Neuronal stem cell (in vitro differentiated cells): Measurements from ENCODE around the gene MECP2.

Experiments
- DNase-seq: peaks from one replicate; pipeline ENCODE4 v3.0.0-alpha.2; 2013; ENCODE audit warnings: low spot score
- H2AFZ ChIP-seq: one replicate; pipeline ENCODE4 v1.6.1; 2013; ENCODE audit warnings: mild to moderate bottlenecking, low read length, inconsistent platforms
- H2AK5ac ChIP-seq: 2 replicates; pipeline ENCODE4 v1.6.1; 2013; ENCODE audit warnings: low read depth, mild to moderate bottlenecking, inconsistent platforms, low read length, moderate library complexity, mixed read lengths
- H2BK120ac ChIP-seq: 2 replicates; pipeline ENCODE4 v1.6.1; 2013; ENCODE audit warnings: low read depth, mild to moderate bottlenecking, inconsistent platforms, low read length, moderate library complexity, mixed read lengths
- H2BK12ac ChIP-seq: one replicate; pipeline ENCODE4 v1.6.1; 2013; ENCODE audit warnings: low read length, inconsistent platforms
- H2BK15ac ChIP-seq: 2 replicates; pipeline ENCODE4 v1.6.1; 2013; ENCODE audit warnings: mild to moderate bottlenecking, low read length, inconsistent platforms, mixed read lengths
- H2BK5ac ChIP-seq: one replicate; pipeline ENCODE4 v1.6.1; 2013; ENCODE audit warnings: inconsistent platforms, mild to moderate bottlenecking, low read length, moderate library complexity
- H3K14ac ChIP-seq: one replicate; pipeline ENCODE4 v1.6.1; 2013; ENCODE audit warnings: low read length, inconsistent platforms
- H3K18ac ChIP-seq: 2 replicates; pipeline ENCODE4 v1.6.1; 2013; ENCODE audit warnings: low read length, inconsistent platforms
- H3K23ac ChIP-seq: 2 replicates; pipeline ENCODE4 v1.6.1; 2013; ENCODE audit warnings: low read depth, mild to moderate bottlenecking, mixed read lengths, low read length, inconsistent platforms; ENCODE audit not compliant: poor library complexity
- H3K27ac ChIP-seq: replicated peaks from 3 replicates; pipeline ENCODE4 v1.5.1; 2013; ENCODE audit warnings: low read length, inconsistent platforms
- H3K27me3 ChIP-seq, 3 experiments: 2 replicates each; pipeline ENCODE4 v1.6.1; 2013; ENCODE audit warnings: low read length in 3 of 3, mild to moderate bottlenecking in 2 of 3, inconsistent platforms in 1 of 3, low read depth in 1 of 3, mixed read lengths in 1 of 3, moderate library complexity in 1 of 3; ENCODE audit not compliant: control insufficient read depth in 3 of 3, insufficient read depth in 3 of 3
- H3K36me3 ChIP-seq, 2 donors: replicated peaks in 1 of 2; 2 replicates each; pipeline ENCODE4 v1.6.1; 2013; ENCODE audit warnings: low read length in 2 of 2; ENCODE audit not compliant: control insufficient read depth in 2 of 2, insufficient read depth in 2 of 2
- H3K4ac ChIP-seq: 2 replicates; pipeline ENCODE4 v1.6.1; 2013; ENCODE audit warnings: inconsistent platforms, mild to moderate bottlenecking, low read length, moderate library complexity
- H3K4me1 ChIP-seq, 2 donors: 1 replicate in 1 of 2; 2 replicates in 1 of 2; pipeline ENCODE4 v1.6.1; 2013; ENCODE audit warnings: low read length in 2 of 2, low read depth in 1 of 2; ENCODE audit not compliant: control insufficient read depth in 2 of 2, insufficient read depth in 1 of 2
- H3K4me2 ChIP-seq: one replicate; pipeline ENCODE4 v1.6.1; 2013; ENCODE audit warnings: mild to moderate bottlenecking, low read length, inconsistent platforms; ENCODE audit not compliant: insufficient read depth, poor library complexity, severe bottlenecking
- H3K4me3 ChIP-seq, 2 donors: 2 replicates each; pipeline ENCODE4 v1.5.1; 2013; ENCODE audit warnings: low read length in 2 of 2, mild to moderate bottlenecking in 2 of 2, inconsistent platforms in 1 of 2, moderate library complexity in 1 of 2
- H3K79me1 ChIP-seq: one replicate; pipeline ENCODE4 v1.6.1; 2013; ENCODE audit warnings: low read depth, mild to moderate bottlenecking, inconsistent platforms, low read length, moderate library complexity
- H3K9ac ChIP-seq: one replicate; pipeline ENCODE4 v1.6.1; 2013; ENCODE audit warnings: mild to moderate bottlenecking, low read depth, low read length, inconsistent platforms; ENCODE audit not compliant: poor library complexity
- H3K9me3 ChIP-seq, 2 donors: replicated peaks in 1 of 2; 2 replicates each; pipeline versions ENCODE3 to v1.6.1; 2013; ENCODE audit warnings: low read length in 2 of 2, mild to moderate bottlenecking in 2 of 2, inconsistent platforms in 1 of 2, low read depth in 1 of 2, mixed read lengths in 1 of 2, moderate library complexity in 1 of 2; ENCODE audit not compliant: control insufficient read depth in 2 of 2, insufficient read depth in 1 of 2
- H4K8ac ChIP-seq: one replicate; pipeline ENCODE4 v1.6.1; 2013; ENCODE audit warnings: low read depth, mild to moderate bottlenecking, inconsistent platforms, low read length, moderate library complexity
- H4K91ac ChIP-seq: one replicate; pipeline ENCODE4 v1.6.1; 2013; ENCODE audit warnings: low read length, low read depth, mild to moderate bottlenecking, inconsistent platforms; ENCODE audit not compliant: poor library complexity
- WGBS, 2 donors: extraction: QIAGEN DNeasy Blood & Tissue Kit; methylation state at CpG; one replicate each; pipeline ENCODE4 v1.1.7; 2013; ENCODE audit warnings: missing lambda C conversion rate in 2 of 2, mixed read lengths in 1 of 2; ENCODE audit not compliant: insufficient read length in 2 of 2, insufficient replicate concordance in 1 of 2; ENCODE audit errors: extremely low coverage in 2 of 2; 5-methylcytosine and 5-hydroxymethylcytosine counted together

MECP2 gene

DNA sequence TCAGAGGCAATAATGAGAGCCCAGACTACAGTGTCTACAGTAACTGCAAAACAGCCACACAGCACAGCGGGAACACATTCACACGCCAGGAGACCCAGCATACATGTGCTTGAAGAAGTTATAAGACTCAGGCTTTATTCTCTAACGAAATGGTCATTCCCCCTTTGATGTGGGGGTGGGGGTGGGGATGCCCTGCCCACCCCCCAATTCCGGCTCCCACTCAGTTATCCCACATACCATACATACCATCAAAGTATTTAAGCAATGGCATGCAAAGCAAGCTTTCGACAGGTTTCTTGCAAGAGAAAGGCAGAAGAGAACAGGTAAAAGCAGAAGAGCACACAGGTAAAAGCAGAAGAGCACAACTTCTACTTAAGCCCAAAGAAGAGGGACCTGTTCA, 3.6 kb downstream of the MECP2 start:
- no peak overlapping the region for H4K8ac ChIP-seq
- no peak overlapping the region for H2AK5ac ChIP-seq
- H3K27ac ChIP-seq: no peak overlapping the region
- H3K9me3 ChIP-seq: no peaks in the 10 kb centered on the region
- no peak overlapping the region for H3K4me2 ChIP-seq
- no CpG with 5 or more reads among the region's 5 CpGs for WGBS, 2 donors
- no peak overlapping the region for H3K4ac ChIP-seq
- DNase-seq: no peak
- no peak overlapping the region for H2BK5ac ChIP-seq
- no peak overlapping the region for H3K9ac ChIP-seq
- peaks cover 0 to 22% of the 10 kb centered on the region in 2 donors for H3K36me3 ChIP-seq
- peaks cover 2% of the 10 kb centered on the region for H3K79me1 ChIP-seq
- H2BK120ac ChIP-seq: no peak overlapping the region
- H3K18ac ChIP-seq: no peak overlapping the region
- H2BK12ac ChIP-seq: no peak overlapping the region
- H3K14ac ChIP-seq: no peak overlapping the region
- no peak overlapping the region for H3K4me3 ChIP-seq
- H2BK15ac ChIP-seq: no peak overlapping the region
- H3K4me1 ChIP-seq: peaks cover 3 to 17% of the 10 kb centered on the region in 2 donors
- H4K91ac ChIP-seq: no peak overlapping the region
- peaks cover 0 to 7% (median 0%) of the 10 kb centered on the region in 3 experiments for H3K27me3 ChIP-seq
- H3K23ac ChIP-seq: no peak overlapping the region
- H2AFZ ChIP-seq: no peak overlapping the region

- Histone ChIP-seq H3K27me3 (peaks cover 0 to 7% (median 0%) of the 10 kb centered on the region in 3 experiments), H2BK5ac (no peak overlapping the region), H3K4ac (no peak overlapping the region), H2AK5ac (no peak overlapping the region), H3K14ac (no peak overlapping the region), H3K36me3 (peaks cover 0 to 26% of the 10 kb centered on the region in 2 donors), H3K4me3 (no peak overlapping the region), H3K23ac (no peak overlapping the region), H3K4me1 (peaks cover 0 to 13% of the 10 kb centered on the region in 2 donors), H4K8ac (no peak overlapping the region), H2AFZ (no peak overlapping the region), H2BK12ac (no peak overlapping the region), H3K4me2 (no peak overlapping the region), H3K27ac (no peak overlapping the region), H4K91ac (no peak overlapping the region), H3K79me1 (peaks cover 2% of the 10 kb centered on the region), H2BK15ac (no peak overlapping the region), H3K9ac (no peak overlapping the region), H3K9me3 (no peaks in the 10 kb centered on the region), H3K18ac (no peak overlapping the region), H2BK120ac (no peak overlapping the region)
- no CpG with 5 or more reads among the region's 5 CpGs for WGBS, 2 donors
- no peak for DNase-seq
These were observed 5.1 kb downstream of the MECP2 start for GRCh38 chrX:154092371-154092770.

- Histone ChIP-seq H4K8ac (no peak overlapping the region), H2AK5ac (no peak overlapping the region), H3K4me3 (no peak overlapping the region), H3K27ac (no peak overlapping the region), H3K4me2 (no peak overlapping the region), H3K4me1 (peaks cover 0 to 13% of the 10 kb centered on the region in 2 donors), H3K18ac (no peak overlapping the region), H3K4ac (no peak overlapping the region), H2BK5ac (no peak overlapping the region), H4K91ac (no peak overlapping the region), H3K9ac (no peak overlapping the region), H2BK15ac (no peak overlapping the region), H2AFZ (no peak overlapping the region), H3K23ac (no peak overlapping the region), H3K36me3 (peaks cover 0 to 26% of the 10 kb centered on the region in 2 donors), H3K27me3 (peaks cover 0 to 7% (median 0%) of the 10 kb centered on the region in 3 experiments), H3K9me3 (no peaks in the 10 kb centered on the region), H3K14ac (no peak overlapping the region), H2BK12ac (no peak overlapping the region), H3K79me1 (peaks cover 2% of the 10 kb centered on the region), H2BK120ac (no peak overlapping the region)
- no peak for DNase-seq
- no CpG with 5 or more reads among the region's 8 CpGs for WGBS, 2 donors
These were observed 5.8 kb downstream of the MECP2 start for GRCh38 chrX:154091678-154092077.

DNA sequence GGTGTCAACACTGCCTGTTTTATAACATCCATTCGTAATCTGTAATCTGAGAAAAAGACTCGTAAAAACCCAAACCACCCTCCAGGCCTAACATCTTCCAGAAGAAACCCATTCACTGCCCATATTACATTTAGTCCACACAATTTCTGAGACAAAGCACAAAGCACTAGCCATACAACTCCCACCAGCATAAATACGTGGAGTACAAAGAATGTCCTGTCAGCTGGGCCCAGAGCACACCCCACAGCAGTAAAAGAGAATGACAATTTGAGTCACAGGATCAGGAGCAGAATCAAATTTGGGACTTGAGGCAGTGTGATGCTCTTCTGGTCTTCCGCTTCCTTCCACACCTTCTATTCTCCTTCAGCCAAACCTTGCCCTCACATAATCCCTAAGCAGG, 6.8 kb downstream of the MECP2 start:
- no peak overlapping the region for H2BK5ac ChIP-seq
- H2BK15ac ChIP-seq: no peak overlapping the region
- no peaks in the 10 kb centered on the region for H3K79me1 ChIP-seq
- no peak overlapping the region for H4K8ac ChIP-seq
- no peaks in the 10 kb centered on the region for H3K9me3 ChIP-seq
- peaks cover 0 to 22% of the 10 kb centered on the region in 2 donors for H3K36me3 ChIP-seq
- no peak overlapping the region for H3K14ac ChIP-seq
- no CpG with 5 or more reads among the region's 4 CpGs for WGBS, 2 donors
- no peak overlapping the region for H3K4ac ChIP-seq
- no peak overlapping the region for H2BK120ac ChIP-seq
- H3K9ac ChIP-seq: no peak overlapping the region
- H3K27ac ChIP-seq: no peak overlapping the region
- no peak overlapping the region for H2BK12ac ChIP-seq
- no peak overlapping the region for H2AK5ac ChIP-seq
- H3K27me3 ChIP-seq: peaks cover 0 to 7% (median 0%) of the 10 kb centered on the region in 3 experiments
- H3K4me2 ChIP-seq: no peak overlapping the region
- peaks cover 0 to 11% of the 10 kb centered on the region in 2 donors for H3K4me1 ChIP-seq
- no peak overlapping the region for H4K91ac ChIP-seq
- no peak overlapping the region for H3K23ac ChIP-seq
- no peak overlapping the region for H3K4me3 ChIP-seq
- H2AFZ ChIP-seq: no peak overlapping the region
- no peak for DNase-seq
- no peak overlapping the region for H3K18ac ChIP-seq
